Loucy (cell line): ENCODE results near the gene C2CD3.
"Not testable (repeated sequence)": the region's sequence is repeated elsewhere in the genome, so short reads cannot be mapped to it uniquely, and the experiment has no call there.

ENCODE experiments used
- H2AFZ ChIP-seq: fragments of 200-600 bp; sonication (generic); 2 replicates; pipeline ENCODE4 v1.6.0; 2016; ENCODE audit warnings: antibody characterized with exemption, mild to moderate bottlenecking, low read length, moderate library complexity
- H3F3A ChIP-seq: fragments of 200-600 bp; 2 replicates; pipeline ENCODE4 v1.6.0; 2016; ENCODE audit warnings: antibody characterized with exemption, low read depth, mild to moderate bottlenecking
- H3K27me3 ChIP-seq: fragments of 200-600 bp; sonication (generic); 2 replicates; pipeline ENCODE4 v1.6.1; 2014; ENCODE audit warnings: low read length, mild to moderate bottlenecking; ENCODE audit not compliant: insufficient read depth, poor library complexity, severe bottlenecking
- H3K36me3 ChIP-seq: fragments of 200-600 bp; sonication (generic); 2 replicates; pipeline ENCODE4 v1.6.1; 2016; ENCODE audit warnings: low read length; ENCODE audit not compliant: insufficient read depth
- H3K4me1 ChIP-seq: fragments of 200-600 bp; sonication (generic); 2 replicates; pipeline ENCODE4 v1.5.1; 2014; ENCODE audit warnings: low read length, mild to moderate bottlenecking; ENCODE audit not compliant: insufficient read depth, poor library complexity, severe bottlenecking
- H3K4me2 ChIP-seq: fragments of 200-600 bp; sonication (generic); 2 replicates; pipeline ENCODE4 v1.6.0; 2014; ENCODE audit warnings: antibody characterized with exemption, low read length, low read depth, mild to moderate bottlenecking; ENCODE audit not compliant: poor library complexity, severe bottlenecking
- H3K4me3 ChIP-seq: fragments of 200-600 bp; sonication (generic); 2 replicates; pipeline ENCODE4 v1.5.1; 2014; ENCODE audit warnings: low read length, mild to moderate bottlenecking, mixed read lengths; ENCODE audit not compliant: poor library complexity, severe bottlenecking
- H3K79me2 ChIP-seq: fragments of 200-600 bp; sonication (generic); 2 replicates; pipeline ENCODE4 v1.6.1; 2014; ENCODE audit warnings: low read length; ENCODE audit not compliant: insufficient read depth
- H3K9ac ChIP-seq: fragments of 200-600 bp; sonication (generic); 2 replicates; pipeline ENCODE4 v1.6.0; 2014; ENCODE audit warnings: mild to moderate bottlenecking, low read depth, low read length, moderate library complexity; ENCODE audit not compliant: poor library complexity, severe bottlenecking
- H3K9me2 ChIP-seq: fragments of 200-600 bp; sonication (generic); replicated peaks from 2 replicates; pipeline ENCODE4 v1.6.1; 2016; ENCODE audit warnings: low read depth, low read length, mixed read lengths
- H3K9me3 ChIP-seq: fragments of 200-600 bp; sonication (generic); 2 replicates; pipeline ENCODE4 v1.6.1; 2014; ENCODE audit warnings: mild to moderate bottlenecking, antibody characterized with exemption, low read length, low read depth; ENCODE audit not compliant: insufficient read depth
- H4K20me1 ChIP-seq: fragments of 200-600 bp; sonication (generic); 2 replicates; pipeline ENCODE4 v1.6.0; 2014; ENCODE audit warnings: antibody characterized with exemption, low read length, mild to moderate bottlenecking; ENCODE audit not compliant: insufficient read depth, poor library complexity, severe bottlenecking
- CTCF ChIP-seq: fragments of 200-600 bp; sonication (generic); conservative IDR thresholded peaks from 2 replicates; pipeline ENCODE4 v1.5.1; 2014; ENCODE audit warnings: mild to moderate bottlenecking, antibody characterized with exemption, low read length
- EZH2phosphoT487 ChIP-seq: fragments of 200-600 bp; IDR thresholded peaks from 2 replicates; pipeline ENCODE4 v1.6.1; 2018; ENCODE audit warnings: antibody characterized with exemption, mild to moderate bottlenecking, moderate library complexity, borderline replicate concordance

Gene C2CD3

GRCh38 chr11:73990730-73991129, 180.1 kb downstream of the C2CD3 start:
- no peak overlapping the region for H2AFZ ChIP-seq
- TF ChIP-seq EZH2phosphoT487 (no peak), CTCF (no peak)
- H3K4me2 ChIP-seq = no peak overlapping the region

GRCh38 chr11:73989156-73989555, 181.6 kb downstream of the C2CD3 start:
- Histone ChIP-seq H3K4me1 (peaks cover 8% of the 10 kb centered on the region), H3K9me2 (no peaks in the 10 kb centered on the region), H3K9me3 (no peaks in the 10 kb centered on the region), H3F3A (no peaks in the 10 kb centered on the region), H3K9ac (no peak overlapping the region), H4K20me1 (no peaks in the 10 kb centered on the region), H3K36me3 (no peaks in the 10 kb centered on the region), H3K4me2 (no peak overlapping the region), H2AFZ (no peak overlapping the region), H3K27me3 (no peaks in the 10 kb centered on the region), H3K79me2 (peaks cover 6% of the 10 kb centered on the region), H3K4me3 (no peak overlapping the region)
- TF ChIP-seq CTCF = peak; percentile 44; the same call in 1 of the 2 replicates
- TF ChIP-seq EZH2phosphoT487 = no peak

More at GRCh38 chr11:73990730-73991129, 180.1 kb downstream of the C2CD3 start:
- Histone ChIP-seq H4K20me1 (no peaks in the 10 kb centered on the region), H3K9me3 (no peaks in the 10 kb centered on the region), H3K27me3 (no peaks in the 10 kb centered on the region), H3K36me3 (no peaks in the 10 kb centered on the region), H3K4me3 (no peak overlapping the region), H3K9ac (no peak overlapping the region), H3F3A (no peaks in the 10 kb centered on the region), H3K79me2 (no peaks in the 10 kb centered on the region), H3K4me1 (peaks cover 17% of the 10 kb centered on the region), H3K9me2 (no peaks in the 10 kb centered on the region)

GRCh38 chr11:73988227-73988626, 182.6 kb downstream of the C2CD3 start:
- Histone ChIP-seq H3K9ac (no peak overlapping the region), H3K4me1 (peaks cover 15% of the 10 kb centered on the region), H3F3A (0 out of 2 replicates have a peak, but pooled peaks cover 4% of the 10 kb centered on the region), H3K9me3 (no peaks in the 10 kb centered on the region), H3K79me2 (peaks cover 13% of the 10 kb centered on the region), H3K4me3 (no peak overlapping the region), H2AFZ (no peak overlapping the region), H3K36me3 (no peaks in the 10 kb centered on the region), H3K27me3 (no peaks in the 10 kb centered on the region), H4K20me1 (no peaks in the 10 kb centered on the region), H3K4me2 (no peak overlapping the region), H3K9me2 (no peaks in the 10 kb centered on the region)
- TF ChIP-seq CTCF = no peak
- no peak for TF ChIP-seq EZH2phosphoT487

- H3F3A ChIP-seq, H3K4me3 ChIP-seq, H3K4me2 ChIP-seq, H2AFZ ChIP-seq, H3K36me3 ChIP-seq, H3K9me3 ChIP-seq, H3K27me3 ChIP-seq, H3K9ac ChIP-seq, H3K9me2 ChIP-seq: not testable (repeated sequence)
- peaks cover 24% of the 10 kb centered on the region for H3K4me1 ChIP-seq
- H4K20me1 ChIP-seq = peaks cover 18% of the 10 kb centered on the region
- peaks cover 33% of the 10 kb centered on the region for H3K79me2 ChIP-seq
Observed at GRCh38 chr11:73985661-73986060, 185.1 kb downstream of the C2CD3 start.
